Tibial nerve (tissue), 4 donors: ENCODE results near the gene SBK1. TPM values are rescaled to one million over a fixed set of nuclear protein-coding genes. Genes with fewer than 3 reads are reported as not detected.
A peak's percentile ranks its signal among the peaks of the same experiment; 100 is the strongest.

Experiments
- DNase-seq, 2 donors: peaks; one replicate each; pipeline ENCODE4 v3.0.0-alpha.2; 2019; ENCODE audit warnings: low spot score in 2 of 2
- H3K27ac ChIP-seq, 4 donors: fragments of 200-600 bp; sonication (generic) in 3 of 4; one replicate each; pipeline ENCODE4 v1.5.1; 2017 to 2019; ENCODE audit warnings: mild to moderate bottlenecking in 1 of 4
- H3K27me3 ChIP-seq, 2 donors: fragments of 200-600 bp; sonication (generic) in 1 of 2; one replicate each; pipeline versions ENCODE4 v1.5.1 to v1.6.0; 2017 to 2019
- H3K36me3 ChIP-seq, 3 donors: fragments of 200-600 bp; sonication (generic); one replicate each; pipeline ENCODE4 v1.5.1; 2018 to 2019
- H3K4me1 ChIP-seq, 4 donors: fragments of 200-600 bp; sonication (generic) in 3 of 4; one replicate each; pipeline ENCODE4 v1.5.1; 2017 to 2019
- H3K4me3 ChIP-seq, 4 donors: fragments of 200-600 bp; sonication (generic) in 3 of 4; one replicate each; pipeline ENCODE4 v1.5.1; 2017 to 2019; ENCODE audit warnings: mild to moderate bottlenecking in 1 of 4, moderate library complexity in 1 of 4
- H3K9me3 ChIP-seq, 4 donors: fragments of 200-600 bp; sonication (generic) in 3 of 4; one replicate each; pipeline ENCODE4 v1.5.1; 2017 to 2019
- EP300 ChIP-seq, 2 donors: sonication (generic); formaldehyde crosslinking; IDR thresholded peaks; one replicate each; pipeline ENCODE4 v1.6.1; 2017; ENCODE audit warnings: antibody characterized with exemption in 2 of 2, mild to moderate bottlenecking in 1 of 2
- POLR2A ChIP-seq, 2 donors: fragments of 450-650 bp; IDR thresholded peaks; one replicate each; pipeline ENCODE4 v1.6.1; 2017; ENCODE audit warnings: antibody characterized with exemption in 2 of 2, mild to moderate bottlenecking in 2 of 2, moderate library complexity in 2 of 2
- WGBS, 2 donors: methylation state at CpG; one replicate each; pipeline ENCODE4 v1.1.5; 2018; 5-methylcytosine and 5-hydroxymethylcytosine counted together
- total RNA-seq, 4 donors: library from RNA; depleted of rRNA; stranded (reverse); fragments of >200 nt; gene quantifications; one replicate each; pipeline ENCODE4 v1.1.0, GENCODE V29; 2016
- TF ChIP-seq, protein P1 (sequence below), 5 experiments: fragments of 200-600 bp in 3 of 5; fragments of 450-650 bp in 2 of 5; sonication (generic) in 3 of 5; IDR thresholded peaks; one replicate each; pipeline ENCODE4 v1.5.1; 2016 to 2019; ENCODE audit warnings: antibody characterized with exemption in 5 of 5, mild to moderate bottlenecking in 3 of 5, moderate library complexity in 2 of 5

The SBK1 gene
- total RNA-seq, 4 donors from 2014 or later = 0.22 to 0.30 TPM; not detected in 2

DNA sequence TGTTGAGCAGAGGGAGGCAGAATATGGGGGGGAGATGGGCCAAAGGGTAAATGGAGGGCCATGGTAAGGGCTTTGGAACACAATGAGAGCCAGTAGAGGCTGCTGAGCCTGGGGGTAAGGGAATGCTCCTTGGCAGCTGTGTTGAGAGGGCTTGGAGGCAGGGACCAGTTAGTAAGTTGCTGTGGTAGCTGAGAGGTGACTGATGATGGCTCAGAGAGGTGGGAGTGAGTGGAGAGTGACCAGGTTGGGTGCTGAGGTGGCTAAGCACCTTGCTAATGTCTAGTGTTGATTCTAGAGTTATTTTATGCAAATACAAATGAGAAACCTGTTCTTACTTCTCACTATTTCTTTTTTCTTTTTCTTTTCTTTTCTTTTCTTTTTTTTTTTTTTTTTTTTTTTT, 10.8 kb downstream of the SBK1 start:
- H3K27ac ChIP-seq = no peak overlapping the region
- TF ChIP-seq EP300 (IDR thresholded peaks at IDR 0.05) (no peak), POLR2A (IDR thresholded peaks at IDR 0.05) (no peak)
- TF ChIP-seq, protein P1, sequence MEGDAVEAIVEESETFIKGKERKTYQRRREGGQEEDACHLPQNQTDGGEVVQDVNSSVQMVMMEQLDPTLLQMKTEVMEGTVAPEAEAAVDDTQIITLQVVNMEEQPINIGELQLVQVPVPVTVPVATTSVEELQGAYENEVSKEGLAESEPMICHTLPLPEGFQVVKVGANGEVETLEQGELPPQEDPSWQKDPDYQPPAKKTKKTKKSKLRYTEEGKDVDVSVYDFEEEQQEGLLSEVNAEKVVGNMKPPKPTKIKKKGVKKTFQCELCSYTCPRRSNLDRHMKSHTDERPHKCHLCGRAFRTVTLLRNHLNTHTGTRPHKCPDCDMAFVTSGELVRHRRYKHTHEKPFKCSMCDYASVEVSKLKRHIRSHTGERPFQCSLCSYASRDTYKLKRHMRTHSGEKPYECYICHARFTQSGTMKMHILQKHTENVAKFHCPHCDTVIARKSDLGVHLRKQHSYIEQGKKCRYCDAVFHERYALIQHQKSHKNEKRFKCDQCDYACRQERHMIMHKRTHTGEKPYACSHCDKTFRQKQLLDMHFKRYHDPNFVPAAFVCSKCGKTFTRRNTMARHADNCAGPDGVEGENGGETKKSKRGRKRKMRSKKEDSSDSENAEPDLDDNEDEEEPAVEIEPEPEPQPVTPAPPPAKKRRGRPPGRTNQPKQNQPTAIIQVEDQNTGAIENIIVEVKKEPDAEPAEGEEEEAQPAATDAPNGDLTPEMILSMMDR (IDR thresholded peaks at IDR 0.05) = no peak
- no peaks in the 10 kb centered on the region for H3K4me1 ChIP-seq
- no peaks in the 10 kb centered on the region for H3K9me3 ChIP-seq
- DNase-seq = no peak
- no peaks in the 10 kb centered on the region for H3K36me3 ChIP-seq
- no peaks in the 10 kb centered on the region for H3K27me3 ChIP-seq
- H3K4me3 ChIP-seq = no peak overlapping the region

DNA sequence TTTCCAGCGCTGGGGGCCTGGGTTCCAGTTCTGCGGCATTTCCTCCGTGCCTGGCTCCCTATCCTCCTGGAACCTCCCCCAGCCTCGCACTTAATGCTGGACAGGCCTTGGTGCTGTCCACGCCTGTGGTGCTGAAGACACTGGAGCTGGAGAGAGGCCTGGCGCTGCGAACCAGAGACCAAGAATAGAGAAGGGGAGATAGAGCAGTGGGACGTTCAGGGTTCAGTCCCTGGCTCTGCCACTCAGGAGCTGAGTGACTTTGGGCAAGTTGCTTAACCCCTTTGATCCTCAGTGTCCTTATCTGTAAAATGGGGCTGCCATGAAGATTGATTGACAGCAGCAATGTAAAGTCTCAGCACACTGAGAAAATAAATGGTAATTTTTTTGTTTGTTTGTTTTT, 11.9 kb downstream of the SBK1 start:
- DNase-seq = peak in 1 of 2 donors; percentile 13
- 52 to 57% methylated on average over 8 of the region's 8 CpGs for WGBS, 2 donors
- Histone ChIP-seq H3K27me3 (no peaks in the 10 kb centered on the region), H3K4me3 (no peak overlapping the region), H3K27ac (no peak overlapping the region), H3K9me3 (no peaks in the 10 kb centered on the region), H3K36me3 (no peaks in the 10 kb centered on the region), H3K4me1 (no peaks in the 10 kb centered on the region)
- TF ChIP-seq EP300 (IDR thresholded peaks at IDR 0.05) (no peak), POLR2A (IDR thresholded peaks at IDR 0.05) (no peak)
- TF ChIP-seq, protein P1 (IDR thresholded peaks at IDR 0.05) = no peak

DNA sequence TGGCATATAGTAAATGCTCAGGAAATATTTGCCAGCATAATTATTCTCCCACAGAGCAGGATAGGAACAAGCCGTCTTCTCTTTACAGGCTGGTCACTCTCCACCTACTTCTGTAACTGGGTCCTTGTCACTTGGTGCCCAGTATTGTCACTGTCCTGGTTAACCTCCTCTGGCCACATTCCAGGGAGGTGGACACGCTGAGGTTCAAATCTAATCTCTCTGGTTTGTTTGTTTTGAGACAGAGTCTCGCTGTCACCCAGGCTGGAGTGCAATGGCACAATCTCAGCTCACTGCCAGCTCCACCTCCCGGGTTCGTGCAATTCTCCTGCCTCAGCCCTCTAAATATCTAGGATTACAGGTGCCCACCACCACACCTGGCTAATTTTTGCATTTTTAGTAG, 15.6 kb downstream of the SBK1 start:
- Histone ChIP-seq H3K27ac (no peak overlapping the region), H3K27me3 (no peaks in the 10 kb centered on the region), H3K4me3 (no peak overlapping the region), H3K36me3 (no peaks in the 10 kb centered on the region), H3K4me1 (no peaks in the 10 kb centered on the region), H3K9me3 (no peaks in the 10 kb centered on the region)
- WGBS, 2 donors = 89 to 96% methylated on average over 5 of the region's 5 CpGs
- TF ChIP-seq, protein P1 (IDR thresholded peaks at IDR 0.05) = no peak
- TF ChIP-seq POLR2A (IDR thresholded peaks at IDR 0.05) (no peak), EP300 (IDR thresholded peaks at IDR 0.05) (no peak)
- DNase-seq = no peak

DNA sequence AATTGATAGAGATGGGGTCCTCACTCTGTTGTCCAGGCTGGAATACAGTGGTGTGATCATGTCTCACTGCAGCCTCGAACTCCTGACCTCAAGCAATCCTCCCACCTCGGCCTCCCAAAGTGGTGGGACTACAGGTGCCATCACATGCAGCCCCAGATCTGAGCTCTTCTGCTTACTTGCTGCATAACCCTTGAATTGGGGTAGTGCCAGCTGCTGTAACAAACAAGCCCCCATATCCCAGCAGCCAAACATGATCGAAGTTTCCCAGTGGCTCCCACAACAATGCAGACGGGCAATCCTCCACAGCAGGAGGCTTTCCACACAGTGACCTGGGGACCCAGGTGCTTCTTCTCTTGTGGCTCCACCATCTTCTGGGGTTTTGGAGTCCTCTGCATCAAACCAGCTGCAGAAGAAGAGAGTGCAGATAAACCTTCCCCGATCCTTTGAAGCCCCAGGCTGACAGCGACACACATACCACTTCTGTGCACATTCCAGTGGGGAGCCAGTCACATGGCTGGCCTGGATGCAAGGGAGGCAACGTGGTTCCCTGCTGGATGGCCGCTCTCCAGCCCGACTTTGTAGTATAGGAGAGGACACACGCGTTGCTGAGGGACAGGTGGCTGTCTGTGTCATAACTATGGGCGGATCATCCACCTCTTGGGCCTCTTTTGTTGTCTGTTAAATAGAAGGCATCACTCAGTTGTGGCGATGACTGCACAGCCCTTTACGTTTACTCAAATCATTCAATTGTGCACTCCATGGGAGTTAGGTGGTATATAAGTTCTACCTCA, 16.7 kb downstream of the SBK1 start:
- Histone ChIP-seq H3K9me3 (no peaks in the 10 kb centered on the region), H3K36me3 (no peaks in the 10 kb centered on the region), H3K27me3 (no peaks in the 10 kb centered on the region), H3K27ac (no peak overlapping the region), H3K4me1 (no peaks in the 10 kb centered on the region), H3K4me3 (no peak overlapping the region)
- no peak for TF ChIP-seq EP300 (IDR thresholded peaks at IDR 0.05)
- no peak for TF ChIP-seq POLR2A (IDR thresholded peaks at IDR 0.05)
- TF ChIP-seq, protein P1 (IDR thresholded peaks at IDR 0.05) = no peak
- 90 to 91% methylated on average over 14 of the region's 14 CpGs for WGBS, 2 donors
- DNase-seq = no peak

DNA sequence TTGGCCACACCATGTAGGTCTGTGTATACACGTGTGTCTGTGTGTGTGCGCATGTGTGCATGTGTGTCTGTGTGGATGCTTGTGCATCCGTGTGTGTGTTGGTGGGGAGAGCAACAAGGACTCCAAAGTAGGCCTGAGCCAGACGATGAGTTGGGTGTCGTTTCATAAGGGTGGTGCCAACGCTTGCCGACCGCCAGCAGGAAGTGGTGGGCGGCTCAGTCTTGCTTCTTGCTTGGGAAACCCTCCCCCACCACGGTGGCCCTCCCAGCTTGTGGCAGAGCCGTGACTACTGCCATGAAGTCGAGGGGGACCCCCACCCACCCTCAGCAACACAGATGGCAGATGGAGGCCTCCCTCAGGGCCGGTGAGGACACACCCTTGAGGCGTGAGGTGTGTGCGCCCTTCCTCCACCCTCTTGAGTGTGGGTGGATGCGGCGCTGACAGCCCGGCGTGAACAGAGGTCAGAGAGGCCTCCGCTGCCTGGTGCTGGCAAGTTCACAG, 17.5 kb downstream of the SBK1 start:
- no peak overlapping the region for H3K27ac ChIP-seq
- TF ChIP-seq POLR2A (IDR thresholded peaks at IDR 0.05) (no peak), EP300 (IDR thresholded peaks at IDR 0.05) (no peak)
- TF ChIP-seq, protein P1 (IDR thresholded peaks at IDR 0.05) = no peak
- WGBS, 2 donors = 66 to 71% methylated on average over 12 to 20 of the region's 20 CpGs
- no peak for DNase-seq
- H3K27me3 ChIP-seq = no peaks in the 10 kb centered on the region
- no peaks in the 10 kb centered on the region for H3K4me1 ChIP-seq
- H3K4me3 ChIP-seq = no peak overlapping the region
- no peaks in the 10 kb centered on the region for H3K9me3 ChIP-seq
- H3K36me3 ChIP-seq = no peaks in the 10 kb centered on the region
